DND-41 (cell line): ENCODE results near the gene POLR3G.

Source experiments
- ATAC-seq: fragments of 200-7000 bp; cut with Tn5 transposase; 3 replicates; pipeline ENCODE4 v1.9.1; 2021; ENCODE audit warnings: low read depth; ENCODE audit not compliant: insufficient read depth
- DNase-seq: peaks from one replicate; pipeline ENCODE4 v3.0.0-alpha.2; 2020
- H2AFZ ChIP-seq: 2 replicates; pipeline ENCODE4 v1.6.0; 2012; ENCODE audit warnings: low read depth, low read length
- H3K27ac ChIP-seq: 2 replicates; pipeline ENCODE4 v1.5.1; 2012; ENCODE audit warnings: low read length, inconsistent platforms
- H3K27me3 ChIP-seq: fragments of 200-600 bp; sonication (generic); 2 replicates; pipeline ENCODE4 v1.6.0; 2012; ENCODE audit warnings: low read length, mild to moderate bottlenecking, inconsistent platforms; ENCODE audit not compliant: insufficient read depth, poor library complexity
- H3K36me3 ChIP-seq: 2 replicates; pipeline ENCODE4 v1.5.1; 2012; ENCODE audit warnings: low read length, inconsistent platforms; ENCODE audit not compliant: insufficient read depth
- H3K4me1 ChIP-seq: 2 replicates; pipeline ENCODE4 v1.5.1; 2012; ENCODE audit warnings: mild to moderate bottlenecking, low read length; ENCODE audit not compliant: insufficient read depth
- H3K4me2 ChIP-seq: 2 replicates; pipeline ENCODE4 v1.6.0; 2012; ENCODE audit warnings: mild to moderate bottlenecking, moderate library complexity, low read length, inconsistent platforms; ENCODE audit not compliant: insufficient read depth
- H3K4me3 ChIP-seq, 2 experiments: fragments of 200-600 bp in 1 of 2; shearing (Covaris generic) in 1 of 2; 2 replicates each; pipeline ENCODE4 v1.5.1; 2012 to 2016; ENCODE audit warnings: inconsistent platforms in 2 of 2, low read length in 2 of 2, mild to moderate bottlenecking in 2 of 2, low read depth in 1 of 2, moderate library complexity in 1 of 2
- H3K79me2 ChIP-seq: 2 replicates; pipeline ENCODE4 v1.6.0; 2012; ENCODE audit warnings: low read length, inconsistent platforms; ENCODE audit not compliant: insufficient read depth
- H3K9ac ChIP-seq: 2 replicates; pipeline ENCODE4 v1.6.0; 2012; ENCODE audit warnings: low read depth, mild to moderate bottlenecking, inconsistent platforms, low read length, moderate library complexity
- H3K9me3 ChIP-seq: 2 replicates; pipeline ENCODE4 v1.5.1; 2012; ENCODE audit warnings: low read length, moderate library complexity, mild to moderate bottlenecking, inconsistent platforms; ENCODE audit not compliant: insufficient read depth, severe bottlenecking
- H4K20me1 ChIP-seq: 2 replicates; pipeline ENCODE4 v1.6.0; 2012; ENCODE audit warnings: low read length; ENCODE audit not compliant: insufficient read depth
- EZH2 ChIP-seq: IDR thresholded peaks from 3 replicates; pipeline ENCODE4 v1.6.1; 2012; ENCODE audit warnings: borderline replicate concordance, low read depth, mild to moderate bottlenecking, moderate library complexity, low read length, inconsistent platforms; ENCODE audit not compliant: severe bottlenecking
- TF ChIP-seq, protein P1 (sequence below): IDR thresholded peaks from 2 replicates; pipeline ENCODE4 v1.5.1; 2012; ENCODE audit warnings: borderline replicate concordance, low read length, moderate library complexity, mild to moderate bottlenecking; ENCODE audit not compliant: poor library complexity, severe bottlenecking; ENCODE audit errors: extremely low read depth

POLR3G gene

DNA sequence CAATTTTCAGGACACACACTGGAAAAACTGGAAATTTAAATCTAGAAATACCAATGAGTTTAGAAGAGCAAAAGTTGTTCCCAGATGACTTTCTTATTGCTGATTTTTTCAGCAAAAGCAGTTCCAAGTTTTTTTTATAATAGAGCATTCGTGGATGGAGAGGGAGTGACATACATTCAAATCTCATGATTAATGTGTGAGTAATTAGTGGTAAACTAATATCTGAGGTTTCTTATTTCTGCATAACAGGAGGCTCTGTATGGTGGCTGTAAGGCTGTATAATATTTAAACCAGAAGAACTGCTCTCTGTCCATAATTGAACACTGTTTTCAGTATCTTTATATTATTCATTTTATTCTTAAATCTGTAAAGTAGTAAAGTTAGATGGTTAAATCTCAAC is 28.9 kb downstream of the POLR3G start:
- Histone ChIP-seq H2AFZ (no peak overlapping the region), H3K36me3 (peaks cover 3% of the 10 kb centered on the region; the same call in 1 of the 2 replicates), H3K79me2 (no peaks in the 10 kb centered on the region), H3K9ac (no peak overlapping the region), H3K9me3 (no peaks in the 10 kb centered on the region), H4K20me1 (no peaks in the 10 kb centered on the region), H3K4me3 (no peak overlapping the region), H3K4me2 (no peak overlapping the region), H3K27me3 (no peaks in the 10 kb centered on the region), H3K4me1 (no peaks in the 10 kb centered on the region), H3K27ac (no peak overlapping the region)
- DNase-seq (no peak), ATAC-seq (no peak)
- TF ChIP-seq, protein P1, sequence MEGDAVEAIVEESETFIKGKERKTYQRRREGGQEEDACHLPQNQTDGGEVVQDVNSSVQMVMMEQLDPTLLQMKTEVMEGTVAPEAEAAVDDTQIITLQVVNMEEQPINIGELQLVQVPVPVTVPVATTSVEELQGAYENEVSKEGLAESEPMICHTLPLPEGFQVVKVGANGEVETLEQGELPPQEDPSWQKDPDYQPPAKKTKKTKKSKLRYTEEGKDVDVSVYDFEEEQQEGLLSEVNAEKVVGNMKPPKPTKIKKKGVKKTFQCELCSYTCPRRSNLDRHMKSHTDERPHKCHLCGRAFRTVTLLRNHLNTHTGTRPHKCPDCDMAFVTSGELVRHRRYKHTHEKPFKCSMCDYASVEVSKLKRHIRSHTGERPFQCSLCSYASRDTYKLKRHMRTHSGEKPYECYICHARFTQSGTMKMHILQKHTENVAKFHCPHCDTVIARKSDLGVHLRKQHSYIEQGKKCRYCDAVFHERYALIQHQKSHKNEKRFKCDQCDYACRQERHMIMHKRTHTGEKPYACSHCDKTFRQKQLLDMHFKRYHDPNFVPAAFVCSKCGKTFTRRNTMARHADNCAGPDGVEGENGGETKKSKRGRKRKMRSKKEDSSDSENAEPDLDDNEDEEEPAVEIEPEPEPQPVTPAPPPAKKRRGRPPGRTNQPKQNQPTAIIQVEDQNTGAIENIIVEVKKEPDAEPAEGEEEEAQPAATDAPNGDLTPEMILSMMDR: no peak
- no peak for TF ChIP-seq EZH2

GRCh38 chr5:90504743-90505142 is 30.1 kb downstream of the POLR3G start:
- Histone ChIP-seq H3K36me3 (no peaks in the 10 kb centered on the region; the same call in 1 of the 2 replicates), H3K4me2 (no peak overlapping the region), H3K4me1 (no peaks in the 10 kb centered on the region), H3K9me3 (no peaks in the 10 kb centered on the region), H3K27ac (no peak overlapping the region), H4K20me1 (no peaks in the 10 kb centered on the region), H3K9ac (no peak overlapping the region), H3K4me3 (no peak overlapping the region), H2AFZ (no peak overlapping the region), H3K27me3 (no peaks in the 10 kb centered on the region), H3K79me2 (no peaks in the 10 kb centered on the region)
- ATAC-seq (no peak), DNase-seq (no peak)
- no peak for TF ChIP-seq EZH2
- TF ChIP-seq, protein P1: no peak

GRCh38 chr5:90506221-90506620 is 31.6 kb downstream of the POLR3G start:
- Histone ChIP-seq H3K27ac (no peak overlapping the region), H3K36me3 (no peaks in the 10 kb centered on the region; the same call in 1 of the 2 replicates)

More at GRCh38 chr5:90506221-90506620, 31.6 kb downstream of the POLR3G start:
- H3K4me2 ChIP-seq: no peak overlapping the region
- H3K79me2 ChIP-seq: no peaks in the 10 kb centered on the region
- no peak overlapping the region for H3K9ac ChIP-seq
- H3K9me3 ChIP-seq: no peaks in the 10 kb centered on the region
- H2AFZ ChIP-seq: no peak overlapping the region
- TF ChIP-seq, protein P1: no peak
- no peak for TF ChIP-seq EZH2
- DNase-seq (no peak), ATAC-seq (no peak)
- H4K20me1 ChIP-seq: no peaks in the 10 kb centered on the region
- H3K27me3 ChIP-seq: no peaks in the 10 kb centered on the region
- no peaks in the 10 kb centered on the region for H3K4me1 ChIP-seq
- no peak overlapping the region for H3K4me3 ChIP-seq
